Stimulated activated memory B cell treated with anti-CD40 and anti-IgM and Interleukin-4, amounts not matched to agents 10 μg/mL and 1 μg/mL and 100 μg/mL, for 72 hours (primary cell): ENCODE data around the gene C4orf36.

Source experiments
- ATAC-seq: fragments of 150-1000 bp; cut with Tn5 transposase; 2 replicates; pipeline ENCODE4 v1.10.0; 2021
- H3K27ac Mint-ChIP-seq: one replicate; pipeline ENCODE4 v1.8.0; 2022; ENCODE audit warnings: mild to moderate bottlenecking, mixed read lengths
- H3K27me3 Mint-ChIP-seq: one replicate; pipeline ENCODE4 v1.8.0; 2022; ENCODE audit warnings: mixed read lengths
- H3K36me3 Mint-ChIP-seq: one replicate; pipeline ENCODE4 v1.8.0; 2022; ENCODE audit warnings: mixed read lengths
- H3K4me1 Mint-ChIP-seq: one replicate; pipeline ENCODE4 v1.8.0; 2022; ENCODE audit warnings: mixed read lengths
- H3K4me3 Mint-ChIP-seq: one replicate; pipeline ENCODE4 v1.8.0; 2022; ENCODE audit warnings: mild to moderate bottlenecking, moderate library complexity, mixed read lengths
- H3K9me3 Mint-ChIP-seq: one replicate; pipeline ENCODE4 v1.8.0; 2022; ENCODE audit warnings: mixed read lengths

The C4orf36 gene

GRCh38 chr4:86848732-86849619, 43.2 kb downstream of the C4orf36 start, which contains the start of gene SLC10A6:
Gene SLC10A6 (minus strand): TSS chr4:86849384. CDS start chr4:86849115, 269 bp downstream.
- H3K27ac Mint-ChIP-seq: no peak within 1 kb of the TSS
- H3K27me3 Mint-ChIP-seq: peaks cover 18% of the 10 kb centered on the region
- ATAC-seq: no peak
- peaks cover 5% of the 10 kb centered on the region for H3K9me3 Mint-ChIP-seq
- H3K36me3 Mint-ChIP-seq: no peaks in the 10 kb centered on the region
- no peaks in the 10 kb centered on the region for H3K4me1 Mint-ChIP-seq
- H3K4me3 Mint-ChIP-seq: no peak within 1 kb of the TSS

- Mint-ChIP-seq H3K4me3 (no peak overlapping the region), H3K27me3 (peaks cover 18% of the 10 kb centered on the region), H3K4me1 (no peaks in the 10 kb centered on the region), H3K27ac (no peak overlapping the region), H3K36me3 (no peaks in the 10 kb centered on the region), H3K9me3 (peaks cover 5% of the 10 kb centered on the region)
- no peak for ATAC-seq
These were observed 44.1 kb downstream of the C4orf36 start for GRCh38 chr4:86848136-86848535.

- H3K36me3 Mint-ChIP-seq: no peaks in the 10 kb centered on the region
- ATAC-seq: no peak
These were observed 44.7 kb downstream of the C4orf36 start for GRCh38 chr4:86847571-86847970.

GRCh38 chr4:86846921-86847320, 45.3 kb downstream of the C4orf36 start:
- Mint-ChIP-seq H3K4me1 (no peaks in the 10 kb centered on the region), H3K4me3 (no peak overlapping the region), H3K36me3 (no peaks in the 10 kb centered on the region), H3K27me3 (peaks cover 18% of the 10 kb centered on the region), H3K27ac (no peak overlapping the region), H3K9me3 (peaks cover 5% of the 10 kb centered on the region)
- no peak for ATAC-seq

More at GRCh38 chr4:86847571-86847970, 44.7 kb downstream of the C4orf36 start:
- Mint-ChIP-seq H3K9me3 (peaks cover 5% of the 10 kb centered on the region), H3K27me3 (peaks cover 18% of the 10 kb centered on the region), H3K4me1 (no peaks in the 10 kb centered on the region), H3K27ac (no peak overlapping the region), H3K4me3 (no peak overlapping the region)

- no peak overlapping the region for H3K27ac Mint-ChIP-seq
- peaks cover 17% of the 10 kb centered on the region for H3K27me3 Mint-ChIP-seq
- no peaks in the 10 kb centered on the region for H3K36me3 Mint-ChIP-seq
- no peak for ATAC-seq
- H3K4me3 Mint-ChIP-seq: no peak overlapping the region
- H3K4me1 Mint-ChIP-seq: no peaks in the 10 kb centered on the region
- peaks cover 3% of the 10 kb centered on the region for H3K9me3 Mint-ChIP-seq
These were observed 46.6 kb downstream of the C4orf36 start for GRCh38 chr4:86845593-86845992.

- no peaks in the 10 kb centered on the region for H3K36me3 Mint-ChIP-seq
- no peak overlapping the region for H3K27ac Mint-ChIP-seq
- H3K9me3 Mint-ChIP-seq: no peaks in the 10 kb centered on the region
- peaks cover 8% of the 10 kb centered on the region for H3K27me3 Mint-ChIP-seq
- H3K4me1 Mint-ChIP-seq: no peaks in the 10 kb centered on the region
- no peak overlapping the region for H3K4me3 Mint-ChIP-seq
- no peak for ATAC-seq
These were observed 50.9 kb downstream of the C4orf36 start for GRCh38 chr4:86841309-86841708.

GRCh38 chr4:86840858-86841257, 51.4 kb downstream of the C4orf36 start:
- H3K4me1 Mint-ChIP-seq: no peaks in the 10 kb centered on the region
- peaks cover 8% of the 10 kb centered on the region for H3K27me3 Mint-ChIP-seq
- H3K9me3 Mint-ChIP-seq: no peaks in the 10 kb centered on the region
- no peaks in the 10 kb centered on the region for H3K36me3 Mint-ChIP-seq
- no peak overlapping the region for H3K4me3 Mint-ChIP-seq
- no peak overlapping the region for H3K27ac Mint-ChIP-seq
- no peak for ATAC-seq

GRCh38 chr4:86837691-86838503, 54.3 kb downstream of the C4orf36 start:
- Mint-ChIP-seq H3K36me3 (no peaks in the 10 kb centered on the region), H3K9me3 (no peaks in the 10 kb centered on the region), H3K27ac (no peak overlapping the region), H3K4me3 (no peak overlapping the region), H3K27me3 (no peaks in the 10 kb centered on the region), H3K4me1 (no peaks in the 10 kb centered on the region)
- no peak for ATAC-seq

- no peaks in the 10 kb centered on the region for H3K9me3 Mint-ChIP-seq
- no peaks in the 10 kb centered on the region for H3K36me3 Mint-ChIP-seq
- H3K4me3 Mint-ChIP-seq: no peak overlapping the region
- H3K4me1 Mint-ChIP-seq: no peaks in the 10 kb centered on the region
- no peaks in the 10 kb centered on the region for H3K27me3 Mint-ChIP-seq
- no peak for ATAC-seq
- H3K27ac Mint-ChIP-seq: no peak overlapping the region
These were observed 56.5 kb downstream of the C4orf36 start for GRCh38 chr4:86835677-86836076.

GRCh38 chr4:86834901-86835300, 57.3 kb downstream of the C4orf36 start:
- H3K27me3 Mint-ChIP-seq: no peaks in the 10 kb centered on the region
- H3K36me3 Mint-ChIP-seq: no peaks in the 10 kb centered on the region
- no peak overlapping the region for H3K4me3 Mint-ChIP-seq
- no peak overlapping the region for H3K27ac Mint-ChIP-seq
- no peaks in the 10 kb centered on the region for H3K4me1 Mint-ChIP-seq
- H3K9me3 Mint-ChIP-seq: no peaks in the 10 kb centered on the region
- no peak for ATAC-seq

GRCh38 chr4:86833615-86834014, 58.6 kb downstream of the C4orf36 start:
- Mint-ChIP-seq H3K4me3 (no peak overlapping the region), H3K36me3 (no peaks in the 10 kb centered on the region), H3K27me3 (no peaks in the 10 kb centered on the region), H3K4me1 (no peaks in the 10 kb centered on the region), H3K27ac (no peak overlapping the region), H3K9me3 (no peaks in the 10 kb centered on the region)
- no peak for ATAC-seq

- H3K36me3 Mint-ChIP-seq: no peaks in the 10 kb centered on the region
- no peak for ATAC-seq
These were observed 60.7 kb downstream of the C4orf36 start for GRCh38 chr4:86831262-86832130.

More at GRCh38 chr4:86831262-86832130, 60.7 kb downstream of the C4orf36 start:
- H3K4me3 Mint-ChIP-seq: no peak overlapping the region
- no peaks in the 10 kb centered on the region for H3K4me1 Mint-ChIP-seq
- no peaks in the 10 kb centered on the region for H3K27me3 Mint-ChIP-seq
- no peak overlapping the region for H3K27ac Mint-ChIP-seq
- no peaks in the 10 kb centered on the region for H3K9me3 Mint-ChIP-seq
